Hepatocyte (in vitro differentiated cells): ENCODE data around the gene DCXR.

Source experiments
- CTCF ChIP-seq: fragments of 200-600 bp; sonication (generic); IDR thresholded peaks from 2 replicates; pipeline ENCODE4 v1.5.1; 2016; ENCODE audit warnings: antibody characterized with exemption, mild to moderate bottlenecking; ENCODE audit not compliant: poor library complexity
- EZH2 ChIP-seq: fragments of 200-600 bp; sonication (generic); IDR thresholded peaks from 2 replicates; pipeline ENCODE4 v1.6.1; 2016; ENCODE audit warnings: antibody characterized with exemption, mild to moderate bottlenecking, borderline replicate concordance
- EZH2phosphoT487 ChIP-seq: fragments of 200-600 bp; sonication (generic); IDR thresholded peaks from one replicate; pipeline ENCODE4 v1.6.1; 2018; ENCODE audit warnings: antibody characterized with exemption, mild to moderate bottlenecking, low read depth, moderate library complexity; ENCODE audit not compliant: unreplicated experiment, severe bottlenecking

GRCh38 chr17:82076018-82076784, 38.7 kb upstream of the DCXR start:
- TF ChIP-seq CTCF (no peak), EZH2 (no peak), EZH2phosphoT487 (no peak)
